ENCODE measurements around the gene SLC38A9.
"Not testable (repeated sequence)": the region's sequence is repeated elsewhere in the genome, so short reads cannot be mapped to it uniquely, and the experiment has no call there.

The SLC38A9 gene

DNA sequence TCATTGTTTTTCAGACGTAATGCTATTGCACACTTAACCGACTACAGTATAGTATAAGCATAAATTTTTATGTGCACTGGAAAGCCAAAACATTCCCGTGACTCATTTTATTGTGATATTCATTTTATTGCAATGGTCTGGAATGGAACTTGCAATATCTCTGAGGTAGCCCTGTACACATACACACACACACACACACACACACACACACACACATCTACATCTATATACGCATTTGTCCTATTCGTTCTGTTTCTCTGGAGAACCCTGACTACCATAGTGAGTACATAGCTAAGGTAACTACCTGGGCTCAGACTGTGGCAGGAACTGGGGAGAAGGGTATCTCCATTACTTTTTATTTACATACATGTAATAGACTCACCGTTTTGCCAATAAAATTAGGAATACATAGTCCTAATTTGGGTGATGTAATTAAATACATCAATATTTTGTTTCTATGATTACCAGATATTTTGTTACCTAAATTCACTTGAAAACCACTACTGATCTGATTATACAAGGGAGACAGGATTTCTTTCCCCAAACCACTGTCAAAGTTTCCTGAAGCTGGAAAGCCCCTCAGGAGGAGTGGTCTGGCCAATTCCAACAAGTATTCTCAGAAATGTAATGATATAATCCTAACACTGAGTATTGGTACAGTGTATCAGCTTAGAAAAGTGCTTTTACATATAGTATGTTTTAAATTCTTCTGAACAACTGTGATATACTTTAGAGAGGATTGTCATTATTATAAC is 103.4 kb downstream of the SLC38A9 start:
- no peak overlapping the region for H4K8ac ChIP-seq (ENCODE audit: low read depth, low read length)
- no peak overlapping the region for H3K9ac ChIP-seq (ENCODE audit: low read length)
- H3K4ac ChIP-seq (ENCODE audit: low read depth, low read length) = no peak overlapping the region
- H3K79me1 ChIP-seq (ENCODE audit: low read length) = no peaks in the 10 kb centered on the region
- no CpG with 5 or more reads among the region's 6 CpGs for WGBS (ENCODE audit: extremely low coverage, insufficient coverage, low lambda C conversion rate)
- H3K27ac ChIP-seq (ENCODE audit: low read depth, low read length) = no peak overlapping the region
- H3K4me2 ChIP-seq (ENCODE audit: low read length) = no peak overlapping the region
- no peak overlapping the region for H2BK15ac ChIP-seq (replicated peaks; ENCODE audit: low read depth)
- no peaks in the 10 kb centered on the region for H3K27me3 ChIP-seq (ENCODE audit: insufficient read depth, low read length, poor library complexity)
- no peak overlapping the region for H2AK5ac ChIP-seq (ENCODE audit: low read length)
- no peak overlapping the region for H2BK5ac ChIP-seq (ENCODE audit: low read length)
- no peak overlapping the region for H3K56ac ChIP-seq (ENCODE audit: low read length)
- H4K5ac ChIP-seq (ENCODE audit: low read length) = no peak overlapping the region
- H3K4me1 ChIP-seq (ENCODE audit: control insufficient read depth, low read depth, low read length) = no peaks in the 10 kb centered on the region
- H2BK120ac ChIP-seq (ENCODE audit: low read depth, low read length) = no peak overlapping the region
- H3K18ac ChIP-seq (ENCODE audit: low read length) = no peak overlapping the region
- DNase-seq = no peak
- H3K79me2 ChIP-seq (ENCODE audit: control insufficient read depth, insufficient read depth, low read length) = no peaks in the 10 kb centered on the region
- no peak overlapping the region for H3K23ac ChIP-seq (ENCODE audit: low read length)
- H3K36me3 ChIP-seq (ENCODE audit: control insufficient read depth, insufficient read depth, low read length) = no peaks in the 10 kb centered on the region
- no peak overlapping the region for H3K4me3 ChIP-seq (ENCODE audit: low read length)

DNA sequence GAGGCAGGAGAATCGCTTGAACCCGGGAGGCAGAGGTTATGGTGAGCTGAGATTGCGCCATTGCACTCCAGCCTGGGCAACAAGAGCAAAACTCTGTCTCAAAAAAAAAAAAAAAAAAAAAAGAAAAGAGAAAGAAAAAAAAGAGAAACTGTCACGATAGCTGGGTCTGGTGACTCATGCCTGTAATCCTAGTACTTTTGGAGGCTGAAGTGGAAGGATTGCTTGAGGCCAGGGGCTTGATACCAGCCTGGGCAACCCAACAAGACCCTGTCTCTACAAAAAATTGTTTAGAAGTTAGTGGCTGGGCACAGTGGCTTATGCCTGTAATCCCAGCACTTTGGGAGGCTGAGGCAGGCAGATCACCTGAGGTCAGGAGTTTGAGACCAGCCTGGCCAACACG is 104.8 kb downstream of the SLC38A9 start:
- not testable (repeated sequence) for H2BK120ac ChIP-seq (ENCODE audit: low read depth, low read length); H2BK15ac ChIP-seq (replicated peaks; ENCODE audit: low read depth); H3K4me2 ChIP-seq (ENCODE audit: low read length); H3K27ac ChIP-seq (ENCODE audit: low read depth, low read length); H3K79me2 ChIP-seq (ENCODE audit: control insufficient read depth, insufficient read depth, low read length); H2AK5ac ChIP-seq (ENCODE audit: low read length); H4K8ac ChIP-seq (ENCODE audit: low read depth, low read length); H3K27me3 ChIP-seq (ENCODE audit: insufficient read depth, low read length, poor library complexity); H3K18ac ChIP-seq (ENCODE audit: low read length); H3K4me1 ChIP-seq (ENCODE audit: control insufficient read depth, low read depth, low read length); H4K5ac ChIP-seq (ENCODE audit: low read length); H2BK5ac ChIP-seq (ENCODE audit: low read length); H3K23ac ChIP-seq (ENCODE audit: low read length); H3K36me3 ChIP-seq (ENCODE audit: control insufficient read depth, insufficient read depth, low read length); H3K56ac ChIP-seq (ENCODE audit: low read length); H3K4ac ChIP-seq (ENCODE audit: low read depth, low read length); H3K4me3 ChIP-seq (ENCODE audit: low read length); H3K79me1 ChIP-seq (ENCODE audit: low read length); H3K9ac ChIP-seq (ENCODE audit: low read length)
- WGBS (ENCODE audit: extremely low coverage, insufficient coverage, low lambda C conversion rate) = no CpG with 5 or more reads among the region's 5 CpGs
- DNase-seq = peak; percentile 22

DNA sequence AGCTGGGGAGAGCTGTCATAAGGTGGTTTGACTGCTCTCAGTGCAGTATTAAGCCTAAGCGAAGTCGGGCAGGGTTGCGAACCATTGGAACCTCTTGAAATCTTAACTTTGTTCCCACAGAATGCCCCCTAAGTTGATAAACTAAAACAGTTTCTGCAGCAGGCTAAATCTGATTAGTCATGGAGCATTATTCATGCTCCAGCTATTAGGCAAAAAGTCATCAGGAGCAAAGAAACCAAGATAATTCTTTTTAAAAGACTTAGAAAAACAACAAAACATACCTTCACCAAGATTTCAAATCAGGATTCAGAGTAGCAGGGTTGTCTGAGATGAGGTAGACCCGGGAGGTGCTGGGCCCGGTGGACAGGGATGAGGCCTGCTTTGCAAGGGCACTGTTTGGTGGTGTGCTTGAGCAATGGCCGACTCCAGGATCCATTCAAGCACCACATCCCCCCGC is 107.5 kb downstream of the SLC38A9 start:
- H2BK15ac ChIP-seq (replicated peaks; ENCODE audit: low read depth) = peak overlapping the region; percentile 74
- no peak overlapping the region for H3K4me2 ChIP-seq (ENCODE audit: low read length)
- no peak overlapping the region for H3K23ac ChIP-seq (ENCODE audit: low read length)
- WGBS (ENCODE audit: extremely low coverage, insufficient coverage, low lambda C conversion rate) = no CpG with 5 or more reads among the region's 7 CpGs
- no peak overlapping the region for H3K9ac ChIP-seq (ENCODE audit: low read length)
- no peaks in the 10 kb centered on the region for H3K27me3 ChIP-seq (ENCODE audit: insufficient read depth, low read length, poor library complexity)
- H2BK5ac ChIP-seq (ENCODE audit: low read length) = no peak overlapping the region
- DNase-seq = no peak
- peak overlapping the region; percentile 27 for H3K56ac ChIP-seq (ENCODE audit: low read length)
- no peaks in the 10 kb centered on the region for H3K36me3 ChIP-seq (ENCODE audit: control insufficient read depth, insufficient read depth, low read length)
- H3K79me1 ChIP-seq (ENCODE audit: low read length) = no peaks in the 10 kb centered on the region
- H3K27ac ChIP-seq (ENCODE audit: low read depth, low read length) = no peak overlapping the region
- no peak overlapping the region for H3K4me3 ChIP-seq (ENCODE audit: low read length)
- peak overlapping the region; percentile 49 for H4K5ac ChIP-seq (ENCODE audit: low read length)
- no peak overlapping the region for H2AK5ac ChIP-seq (ENCODE audit: low read length)
- H3K4me1 ChIP-seq (ENCODE audit: control insufficient read depth, low read depth, low read length) = peaks cover 3% of the 10 kb centered on the region
- no peak overlapping the region for H3K18ac ChIP-seq (ENCODE audit: low read length)
- no peak overlapping the region for H3K4ac ChIP-seq (ENCODE audit: low read depth, low read length)
- no peak overlapping the region for H2BK120ac ChIP-seq (ENCODE audit: low read depth, low read length)
- H3K79me2 ChIP-seq (ENCODE audit: control insufficient read depth, insufficient read depth, low read length) = no peaks in the 10 kb centered on the region
- no peak overlapping the region for H4K8ac ChIP-seq (ENCODE audit: low read depth, low read length)

DNA sequence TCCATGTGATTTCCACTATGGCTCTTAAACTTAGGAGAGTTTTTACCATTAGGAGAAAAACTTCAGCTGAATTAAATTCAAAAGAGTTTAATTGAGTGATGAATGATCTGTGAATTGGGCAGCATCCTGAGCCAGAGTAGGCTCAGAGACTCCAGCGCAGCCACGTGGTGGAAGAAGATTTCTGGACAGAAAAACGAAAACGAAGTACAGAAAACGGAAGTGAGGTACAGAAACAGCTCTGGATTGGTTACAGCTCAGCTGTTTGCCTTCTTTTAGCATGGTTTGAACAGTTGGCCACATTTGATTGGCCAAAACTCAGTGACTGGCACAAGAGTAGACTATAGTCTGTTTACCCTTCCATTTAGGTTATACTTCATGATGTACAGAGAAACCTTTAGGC is 108.2 kb downstream of the SLC38A9 start:
- no peak overlapping the region for H2BK5ac ChIP-seq (ENCODE audit: low read length)
- H3K36me3 ChIP-seq (ENCODE audit: control insufficient read depth, insufficient read depth, low read length) = no peaks in the 10 kb centered on the region
- no peak overlapping the region for H2AK5ac ChIP-seq (ENCODE audit: low read length)
- H3K23ac ChIP-seq (ENCODE audit: low read length) = no peak overlapping the region
- H3K18ac ChIP-seq (ENCODE audit: low read length) = no peak overlapping the region
- no peaks in the 10 kb centered on the region for H3K79me2 ChIP-seq (ENCODE audit: control insufficient read depth, insufficient read depth, low read length)
- H4K8ac ChIP-seq (ENCODE audit: low read depth, low read length) = no peak overlapping the region
- no peak overlapping the region for H3K9ac ChIP-seq (ENCODE audit: low read length)
- H2BK120ac ChIP-seq (ENCODE audit: low read depth, low read length) = no peak overlapping the region
- H3K4me1 ChIP-seq (ENCODE audit: control insufficient read depth, low read depth, low read length) = peaks cover 3% of the 10 kb centered on the region
- no peaks in the 10 kb centered on the region for H3K27me3 ChIP-seq (ENCODE audit: insufficient read depth, low read length, poor library complexity)
- H4K5ac ChIP-seq (ENCODE audit: low read length) = no peak overlapping the region
- no peak overlapping the region for H3K4me2 ChIP-seq (ENCODE audit: low read length)
- no peak overlapping the region for H3K4ac ChIP-seq (ENCODE audit: low read depth, low read length)
- H3K4me3 ChIP-seq (ENCODE audit: low read length) = no peak overlapping the region
- H3K56ac ChIP-seq (ENCODE audit: low read length) = no peak overlapping the region
- no peaks in the 10 kb centered on the region for H3K79me1 ChIP-seq (ENCODE audit: low read length)
- WGBS (ENCODE audit: extremely low coverage, insufficient coverage, low lambda C conversion rate) = no CpG with 5 or more reads among the region's 5 CpGs
- no peak for DNase-seq
- H2BK15ac ChIP-seq (replicated peaks; ENCODE audit: low read depth) = no peak overlapping the region
- no peak overlapping the region for H3K27ac ChIP-seq (ENCODE audit: low read depth, low read length)

DNA sequence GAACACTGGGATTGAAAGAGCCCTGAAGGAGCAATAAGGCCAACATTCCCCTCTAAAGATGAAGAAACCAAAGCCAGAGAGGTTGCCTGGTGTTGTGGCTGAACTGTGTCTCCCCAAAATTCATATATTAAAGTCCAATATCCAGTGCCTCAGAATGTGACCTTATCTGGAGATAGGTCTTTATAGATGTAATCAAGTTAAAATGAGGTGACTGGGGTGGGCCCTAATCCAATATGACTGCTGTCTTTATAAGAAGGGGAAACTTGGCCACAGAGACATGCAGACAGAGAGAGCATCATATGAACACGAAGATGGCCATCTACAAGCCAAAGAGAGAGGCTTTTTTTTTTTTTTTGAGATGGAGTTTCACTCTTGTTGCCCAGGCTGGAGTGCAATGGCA is 110.5 kb downstream of the SLC38A9 start:
- Histone ChIP-seq H3K36me3 (ENCODE audit: control insufficient read depth, insufficient read depth, low read length) (no peaks in the 10 kb centered on the region), H3K9ac (ENCODE audit: low read length) (no peak overlapping the region), H2AK5ac (ENCODE audit: low read length) (no peak overlapping the region), H2BK15ac (replicated peaks; ENCODE audit: low read depth) (no peak overlapping the region), H3K4me3 (ENCODE audit: low read length) (no peak overlapping the region), H3K18ac (ENCODE audit: low read length) (peak overlapping the region; percentile 21), H3K56ac (ENCODE audit: low read length) (peak overlapping the region; percentile 6), H3K27me3 (ENCODE audit: insufficient read depth, low read length, poor library complexity) (no peaks in the 10 kb centered on the region), H3K79me1 (ENCODE audit: low read length) (no peaks in the 10 kb centered on the region), H4K5ac (ENCODE audit: low read length) (no peak overlapping the region), H4K8ac (ENCODE audit: low read depth, low read length) (no peak overlapping the region), H3K27ac (ENCODE audit: low read depth, low read length) (no peak overlapping the region), H2BK120ac (ENCODE audit: low read depth, low read length) (no peak overlapping the region), H3K4ac (ENCODE audit: low read depth, low read length) (no peak overlapping the region), H3K4me1 (ENCODE audit: control insufficient read depth, low read depth, low read length) (peaks cover 3% of the 10 kb centered on the region), H2BK5ac (ENCODE audit: low read length) (no peak overlapping the region), H3K4me2 (ENCODE audit: low read length) (no peak overlapping the region), H3K79me2 (ENCODE audit: control insufficient read depth, insufficient read depth, low read length) (no peaks in the 10 kb centered on the region), H3K23ac (ENCODE audit: low read length) (no peak overlapping the region)
- no peak for DNase-seq
- WGBS (ENCODE audit: extremely low coverage, insufficient coverage, low lambda C conversion rate) = no CpG with 5 or more reads among the region's 1 CpG

DNA sequence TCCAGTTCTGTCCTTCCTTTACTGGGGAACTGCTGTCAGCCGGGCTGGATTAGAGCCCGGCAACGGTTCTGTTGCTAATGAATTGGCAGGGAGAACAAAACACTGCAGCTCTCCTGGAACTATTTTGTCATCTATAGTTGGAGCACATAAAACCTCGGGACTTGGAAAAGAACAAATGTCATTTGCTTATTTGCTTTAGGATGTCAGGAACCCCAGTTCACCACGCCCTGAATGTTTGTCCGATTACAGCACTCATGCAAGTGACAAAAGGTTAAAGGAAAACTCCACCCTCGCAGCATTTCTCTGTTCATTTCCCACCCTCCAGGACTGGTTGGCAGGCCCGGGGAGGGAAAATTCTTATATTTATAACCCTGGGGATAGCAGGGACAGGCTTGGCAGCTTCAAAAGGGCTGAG is 110.9 kb downstream of the SLC38A9 start:
- peak overlapping the region; percentile 6 for H3K56ac ChIP-seq (ENCODE audit: low read length)
- H3K36me3 ChIP-seq (ENCODE audit: control insufficient read depth, insufficient read depth, low read length) = no peaks in the 10 kb centered on the region
- H2AK5ac ChIP-seq (ENCODE audit: low read length) = no peak overlapping the region
- no peak overlapping the region for H3K4me3 ChIP-seq (ENCODE audit: low read length)
- no peak overlapping the region for H3K23ac ChIP-seq (ENCODE audit: low read length)
- no peak overlapping the region for H3K27ac ChIP-seq (ENCODE audit: low read depth, low read length)
- peaks cover 3% of the 10 kb centered on the region for H3K4me1 ChIP-seq (ENCODE audit: control insufficient read depth, low read depth, low read length)
- H3K79me2 ChIP-seq (ENCODE audit: control insufficient read depth, insufficient read depth, low read length) = no peaks in the 10 kb centered on the region
- no peak overlapping the region for H4K8ac ChIP-seq (ENCODE audit: low read depth, low read length)
- H2BK15ac ChIP-seq (replicated peaks; ENCODE audit: low read depth) = no peak overlapping the region
- H4K5ac ChIP-seq (ENCODE audit: low read length) = no peak overlapping the region
- peak; percentile 12 for DNase-seq
- no peak overlapping the region for H3K4ac ChIP-seq (ENCODE audit: low read depth, low read length)
- H3K27me3 ChIP-seq (ENCODE audit: insufficient read depth, low read length, poor library complexity) = no peaks in the 10 kb centered on the region
- H2BK120ac ChIP-seq (ENCODE audit: low read depth, low read length) = no peak overlapping the region
- H3K9ac ChIP-seq (ENCODE audit: low read length) = no peak overlapping the region
- no peaks in the 10 kb centered on the region for H3K79me1 ChIP-seq (ENCODE audit: low read length)
- no peak overlapping the region for H3K4me2 ChIP-seq (ENCODE audit: low read length)
- H2BK5ac ChIP-seq (ENCODE audit: low read length) = no peak overlapping the region
- H3K18ac ChIP-seq (ENCODE audit: low read length) = peak overlapping the region; percentile 21
- WGBS (ENCODE audit: extremely low coverage, insufficient coverage, low lambda C conversion rate) = no CpG with 5 or more reads among the region's 8 CpGs
